Astrocyte (in vitro differentiated cells and primary cell): Measurements from ENCODE around the gene COBL.

Experiments
- CTCF ChIP-seq: IDR thresholded peaks from 2 replicates; pipeline ENCODE4 v1.5.1; 2011; ENCODE audit warnings: low read depth, mild to moderate bottlenecking, inconsistent platforms, low read length, moderate library complexity; ENCODE audit not compliant: insufficient read depth
- EZH2 ChIP-seq: IDR thresholded peaks from 2 replicates; pipeline ENCODE4 v1.6.1; 2012; ENCODE audit warnings: mild to moderate bottlenecking, low read length, inconsistent platforms; ENCODE audit not compliant: insufficient read depth

- TF ChIP-seq EZH2 (no peak), CTCF (no peak)
Observed at GRCh38 chr7:51046482-51046881, 270.1 kb downstream of the COBL start.
